ENCODE data around the gene TMEM42.

DNA sequence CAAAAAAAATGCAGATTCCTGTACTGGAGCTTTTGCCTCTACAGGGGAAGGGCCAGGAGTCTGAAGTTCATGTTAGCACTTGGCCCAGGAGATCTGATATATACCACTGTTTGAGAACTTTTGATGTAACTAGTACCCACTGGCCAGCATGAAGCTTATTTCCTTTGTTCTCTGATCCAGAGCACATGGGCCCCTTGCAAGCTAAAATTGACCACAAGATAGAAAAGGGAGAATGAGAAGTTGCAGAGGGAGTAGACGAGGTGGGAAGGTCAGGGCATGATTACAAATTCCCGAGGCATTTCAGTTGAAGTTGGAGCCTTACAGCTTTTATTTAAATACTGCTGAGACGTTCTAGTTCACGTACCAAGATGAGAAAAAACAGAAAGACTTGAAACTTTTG is 40.9 kb downstream of the TMEM42 start:
- TF ChIP-seq POLR2A (IDR thresholded peaks at IDR 0.05), result no peak
- TF ChIP-seq, protein P1, sequence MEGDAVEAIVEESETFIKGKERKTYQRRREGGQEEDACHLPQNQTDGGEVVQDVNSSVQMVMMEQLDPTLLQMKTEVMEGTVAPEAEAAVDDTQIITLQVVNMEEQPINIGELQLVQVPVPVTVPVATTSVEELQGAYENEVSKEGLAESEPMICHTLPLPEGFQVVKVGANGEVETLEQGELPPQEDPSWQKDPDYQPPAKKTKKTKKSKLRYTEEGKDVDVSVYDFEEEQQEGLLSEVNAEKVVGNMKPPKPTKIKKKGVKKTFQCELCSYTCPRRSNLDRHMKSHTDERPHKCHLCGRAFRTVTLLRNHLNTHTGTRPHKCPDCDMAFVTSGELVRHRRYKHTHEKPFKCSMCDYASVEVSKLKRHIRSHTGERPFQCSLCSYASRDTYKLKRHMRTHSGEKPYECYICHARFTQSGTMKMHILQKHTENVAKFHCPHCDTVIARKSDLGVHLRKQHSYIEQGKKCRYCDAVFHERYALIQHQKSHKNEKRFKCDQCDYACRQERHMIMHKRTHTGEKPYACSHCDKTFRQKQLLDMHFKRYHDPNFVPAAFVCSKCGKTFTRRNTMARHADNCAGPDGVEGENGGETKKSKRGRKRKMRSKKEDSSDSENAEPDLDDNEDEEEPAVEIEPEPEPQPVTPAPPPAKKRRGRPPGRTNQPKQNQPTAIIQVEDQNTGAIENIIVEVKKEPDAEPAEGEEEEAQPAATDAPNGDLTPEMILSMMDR (IDR thresholded peaks at IDR 0.05), result no peak
